IPS DF 6.9 (cell line): Measurements from ENCODE around the gene TTLL8.
A peak's percentile ranks its signal among the peaks of the same experiment; 100 is the strongest.

Experiments used
- DNase-seq: peaks from one replicate; pipeline ENCODE4 v3.0.0-alpha.2; 2013; ENCODE audit warnings: low read depth, low spot score
- H3K27ac ChIP-seq: one replicate; pipeline ENCODE4 v1.5.1; 2013; ENCODE audit warnings: low read length, control low read depth
- H3K27me3 ChIP-seq: 2 replicates; pipeline ENCODE4 v1.6.1; 2013; ENCODE audit warnings: mild to moderate bottlenecking, low read length; ENCODE audit not compliant: control insufficient read depth, insufficient read depth
- H3K36me3 ChIP-seq: 2 replicates; pipeline ENCODE4 v1.6.1; 2013; ENCODE audit warnings: low read length; ENCODE audit not compliant: control insufficient read depth, insufficient read depth
- H3K4me1 ChIP-seq: 2 replicates; pipeline ENCODE4 v1.6.1; 2013; ENCODE audit warnings: low read length; ENCODE audit not compliant: control insufficient read depth, insufficient read depth
- H3K4me3 ChIP-seq: 2 replicates; pipeline ENCODE4 v1.5.1; 2013; ENCODE audit warnings: mild to moderate bottlenecking, low read length
- H3K9me3 ChIP-seq: 2 replicates; pipeline ENCODE4 v1.6.1; 2013; ENCODE audit warnings: low read length, inconsistent platforms; ENCODE audit not compliant: control insufficient read depth, insufficient read depth
- WGBS: extraction: QIAGEN DNeasy Blood & Tissue Kit; methylation state at CpG from one replicate; pipeline ENCODE4 v1.1.7; 2013; ENCODE audit warnings: mixed read lengths, missing lambda C conversion rate; ENCODE audit not compliant: insufficient read length, insufficient coverage; 5-methylcytosine and 5-hydroxymethylcytosine counted together

The TTLL8 gene

DNA sequence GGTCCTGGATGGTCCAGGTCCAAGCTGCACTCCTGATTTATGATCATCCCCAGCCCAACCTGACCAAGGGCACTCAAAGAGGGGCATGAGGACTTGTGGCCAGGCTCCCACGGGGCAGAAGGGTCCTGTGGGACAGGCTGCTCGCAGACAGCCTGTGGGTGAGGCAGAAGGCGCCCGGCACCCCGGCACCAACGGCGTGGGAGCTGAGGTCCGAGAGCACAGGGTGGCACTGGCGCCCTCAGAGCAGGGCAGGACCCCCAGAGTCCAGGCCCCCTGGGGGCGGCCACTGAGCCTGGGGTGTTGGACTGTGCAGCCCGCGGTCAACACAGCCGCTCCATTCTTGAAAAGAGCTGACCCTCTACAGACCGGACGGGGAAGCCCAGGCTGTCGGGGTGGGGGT is 48.8 kb downstream of the TTLL8 start:
- Histone ChIP-seq H3K27me3 (peaks cover 6% of the 10 kb centered on the region; the same call in 1 of the 2 replicates), H3K27ac (no peak overlapping the region)
- WGBS, result no CpG with 5 or more reads among the region's 16 CpGs

DNA sequence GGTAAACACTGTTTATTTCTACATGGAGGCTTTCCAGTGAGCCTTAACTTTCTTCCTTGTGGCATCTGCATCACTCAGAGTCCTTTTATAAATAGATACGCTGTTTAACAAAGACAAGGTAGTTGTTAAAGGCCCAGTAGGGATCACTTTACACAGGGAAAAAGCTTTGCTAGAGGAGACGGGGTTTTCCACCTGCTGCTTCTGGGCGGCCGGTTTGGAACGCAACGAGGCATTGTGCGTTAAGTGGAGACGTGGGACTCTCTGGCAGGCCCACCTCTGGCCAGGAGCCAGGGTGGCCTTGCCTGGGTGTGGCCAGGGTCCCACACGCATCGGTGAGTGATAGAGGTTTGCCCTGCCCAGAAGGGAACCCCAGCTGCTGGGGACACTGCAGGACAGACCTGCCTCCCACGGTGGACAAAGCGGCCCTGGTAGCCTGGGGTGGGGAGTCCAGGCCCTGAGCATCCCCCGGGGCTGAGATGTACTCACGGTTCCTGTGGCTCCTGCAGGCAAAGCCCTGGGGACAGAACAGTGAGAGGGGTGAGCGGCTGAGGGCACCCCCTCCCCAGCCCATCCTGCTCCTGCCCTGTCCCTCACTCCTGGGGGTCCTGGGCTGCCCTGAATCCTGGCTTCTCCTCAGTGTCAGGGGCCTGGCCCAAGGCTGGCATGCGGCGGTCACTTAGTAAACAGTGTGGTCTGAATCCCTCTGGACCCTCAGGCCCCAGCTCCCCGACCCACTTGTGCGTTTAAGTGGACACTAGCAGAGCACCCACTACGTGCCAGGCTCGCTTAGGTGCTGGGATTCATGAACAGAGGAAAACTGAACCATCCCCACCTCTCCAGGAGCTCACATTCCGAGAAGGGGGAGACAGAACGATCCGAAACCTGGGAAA is 49.7 kb downstream of the TTLL8 start:
- DNase-seq, result no peak
- Histone ChIP-seq H3K4me1 (peaks cover 5% of the 10 kb centered on the region), H3K4me3 (no peak overlapping the region), H3K27ac (no peak overlapping the region), H3K27me3 (peaks cover 1% of the 10 kb centered on the region; the same call in 1 of the 2 replicates), H3K36me3 (no peaks in the 10 kb centered on the region; the same call in 1 of the 2 replicates), H3K9me3 (no peaks in the 10 kb centered on the region)
- WGBS, result no CpG with 5 or more reads among the region's 24 CpGs

More for the DNA sequence above, 48.8 kb downstream of the TTLL8 start:
- H3K9me3 ChIP-seq, result no peaks in the 10 kb centered on the region
- H3K36me3 ChIP-seq, result no peaks in the 10 kb centered on the region; the same call in 1 of the 2 replicates
- no peak overlapping the region for H3K4me3 ChIP-seq
- no peak for DNase-seq
- peaks cover 5% of the 10 kb centered on the region for H3K4me1 ChIP-seq

DNA sequence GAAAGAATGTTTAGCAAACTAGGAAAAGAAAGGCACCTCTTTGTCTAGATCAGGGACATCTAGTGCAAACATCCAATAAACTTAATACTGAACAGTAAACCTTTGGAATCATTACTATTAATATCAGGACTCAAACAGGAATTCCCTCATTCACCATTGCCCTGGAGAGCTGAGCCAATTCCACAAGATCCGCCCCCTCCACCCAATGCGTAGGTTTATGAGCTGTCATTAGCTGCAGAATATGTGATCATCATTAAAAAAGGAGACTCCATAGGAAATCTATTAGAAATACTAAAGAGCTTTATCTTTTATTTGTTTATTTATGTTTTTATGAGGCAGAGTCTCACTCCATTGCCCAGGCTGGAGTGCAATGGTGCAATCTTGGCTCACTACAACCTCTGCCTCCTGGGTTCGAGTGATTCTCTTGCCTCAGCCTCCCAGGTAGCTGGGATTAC is 51.0 kb downstream of the TTLL8 start:
- Histone ChIP-seq H3K27ac (no peak overlapping the region), H3K36me3 (no peaks in the 10 kb centered on the region; the same call in 1 of the 2 replicates), H3K4me1 (peaks cover 3% of the 10 kb centered on the region), H3K27me3 (no peaks in the 10 kb centered on the region; the same call in 1 of the 2 replicates), H3K9me3 (no peaks in the 10 kb centered on the region), H3K4me3 (no peak overlapping the region)
- no CpG with 5 or more reads among the region's 3 CpGs for WGBS
- no peak for DNase-seq

DNA sequence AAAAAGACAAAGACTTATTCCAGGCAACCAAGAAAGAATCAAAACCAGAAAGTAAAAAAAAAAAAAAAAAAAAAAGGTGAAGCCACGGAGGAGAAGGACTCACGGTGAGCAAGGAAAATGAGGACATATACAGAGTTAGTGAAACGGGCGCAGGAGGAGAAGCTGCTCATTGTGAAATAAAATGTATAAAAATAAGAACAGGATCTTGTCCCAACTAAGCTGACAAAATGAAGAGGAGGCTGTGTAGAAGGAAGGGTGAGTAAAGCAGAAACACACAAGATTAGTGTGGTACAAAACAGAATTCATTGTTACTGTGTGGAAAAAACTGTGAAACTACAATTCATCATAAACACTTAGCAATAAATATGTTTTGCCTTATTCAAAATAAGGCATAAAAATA is 53.2 kb downstream of the TTLL8 start:
- Histone ChIP-seq H3K27me3 (peaks cover 6% of the 10 kb centered on the region; the same call in 1 of the 2 replicates), H3K9me3 (no peaks in the 10 kb centered on the region), H3K27ac (no peak overlapping the region), H3K36me3 (no peaks in the 10 kb centered on the region; the same call in 1 of the 2 replicates), H3K4me1 (peaks cover 2% of the 10 kb centered on the region), H3K4me3 (no peak overlapping the region)
- DNase-seq, result no peak
- no CpG with 5 or more reads among the region's 4 CpGs for WGBS

DNA sequence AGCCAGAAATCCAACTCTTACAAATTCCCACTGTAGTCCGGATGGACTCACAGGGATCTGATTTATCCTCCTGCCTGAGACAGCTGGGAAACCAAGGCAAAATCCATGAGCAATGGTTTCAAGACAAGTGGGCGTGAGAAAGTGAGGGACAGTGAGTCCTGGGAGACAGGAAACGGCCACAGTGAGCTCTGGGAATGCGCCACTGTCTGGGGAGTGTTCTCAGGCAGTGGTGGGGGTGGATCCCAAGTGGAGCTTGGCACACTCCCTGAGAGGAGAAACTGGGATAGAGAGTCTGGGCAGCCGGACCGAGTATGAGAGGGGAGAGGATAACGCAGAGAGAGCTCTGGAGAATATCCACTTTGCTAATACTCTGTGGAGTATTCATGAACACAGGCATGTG is 55.3 kb downstream of the TTLL8 start:
- H3K4me1 ChIP-seq, result peaks cover 3% of the 10 kb centered on the region; the same call in 1 of the 2 replicates
- DNase-seq, result no peak
- no peak overlapping the region for H3K4me3 ChIP-seq
- H3K36me3 ChIP-seq, result no peaks in the 10 kb centered on the region; the same call in 1 of the 2 replicates
- H3K27ac ChIP-seq, result no peak overlapping the region
- whole genome bisulfite sequencing, result no CpG with 5 or more reads among the region's 7 CpGs
- H3K9me3 ChIP-seq, result no peaks in the 10 kb centered on the region
- H3K27me3 ChIP-seq, result peaks cover 7% of the 10 kb centered on the region; the same call in 1 of the 2 replicates

- DNase-seq, result no peak
- no peaks in the 10 kb centered on the region for H3K9me3 ChIP-seq
- no peaks in the 10 kb centered on the region; the same call in 1 of the 2 replicates for H3K36me3 ChIP-seq
- no peak overlapping the region for H3K4me3 ChIP-seq
- no CpG with 5 or more reads among the region's 16 CpGs for WGBS
- peaks cover 3% of the 10 kb centered on the region; the same call in 1 of the 2 replicates for H3K4me1 ChIP-seq
- no peak overlapping the region for H3K27ac ChIP-seq
- H3K27me3 ChIP-seq, result peaks cover 7% of the 10 kb centered on the region; the same call in 1 of the 2 replicates
These were observed 56.5 kb downstream of the TTLL8 start for GRCh38 chr22:50001388-50002231.

- H3K27me3 ChIP-seq, result peaks cover 7% of the 10 kb centered on the region; the same call in 1 of the 2 replicates
- DNase-seq, result no peak
- H3K4me3 ChIP-seq, result no peak overlapping the region
- no peaks in the 10 kb centered on the region; the same call in 1 of the 2 replicates for H3K36me3 ChIP-seq
- peaks cover 3% of the 10 kb centered on the region; the same call in 1 of the 2 replicates for H3K4me1 ChIP-seq
- no CpG with 5 or more reads among the region's 32 CpGs for WGBS
- no peaks in the 10 kb centered on the region for H3K9me3 ChIP-seq
- H3K27ac ChIP-seq, result no peak overlapping the region
These were observed 57.3 kb downstream of the TTLL8 start for GRCh38 chr22:50000587-50001387.

DNA sequence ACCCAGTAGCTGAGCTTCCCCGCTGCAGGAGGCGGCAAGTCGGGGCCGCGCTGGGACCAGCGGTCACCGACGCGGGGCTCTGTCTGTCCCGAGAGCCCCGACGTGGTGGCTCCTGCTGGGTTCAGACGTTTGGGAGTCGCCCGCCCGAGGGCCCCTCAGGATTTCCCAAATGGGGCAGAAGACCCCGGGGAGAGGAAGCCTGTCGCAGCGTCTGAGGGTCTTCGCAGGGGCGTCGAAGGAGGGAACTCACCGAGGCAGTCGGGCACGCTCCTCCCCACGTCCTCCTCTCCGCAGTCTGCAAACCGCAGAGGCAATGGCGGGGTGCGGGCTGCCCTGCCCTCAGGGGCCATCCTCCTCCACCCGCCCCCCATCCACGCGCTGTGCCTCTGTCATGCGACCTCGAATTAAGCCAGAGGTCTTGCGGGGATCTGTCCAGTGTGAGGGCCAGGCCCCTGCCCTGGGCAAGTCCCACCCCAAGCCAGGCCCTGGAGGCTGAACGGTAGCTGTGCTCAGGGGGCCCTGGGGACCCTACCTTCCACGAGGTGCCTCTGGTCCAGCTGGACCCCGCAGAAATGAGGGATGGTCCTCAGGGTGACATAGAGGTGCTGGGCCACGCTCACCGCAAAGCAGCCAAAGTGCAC is 58.0 kb downstream of the TTLL8 start:
- Histone ChIP-seq H3K9me3 (no peaks in the 10 kb centered on the region), H3K36me3 (no peaks in the 10 kb centered on the region; the same call in 1 of the 2 replicates), H3K4me1 (peaks cover 3% of the 10 kb centered on the region; the same call in 1 of the 2 replicates), H3K4me3 (peak overlapping the region; percentile 33; the same call in 1 of the 2 replicates), H3K27ac (no peak overlapping the region), H3K27me3 (peaks cover 7% of the 10 kb centered on the region; the same call in 1 of the 2 replicates)
- WGBS, result no CpG with 5 or more reads among the region's 41 CpGs
- no peak for DNase-seq
